SU-DHL-6 (cell line): ENCODE results near the gene ANKRD18B.

ENCODE experiments used
- EZH2phosphoT487 ChIP-seq: fragments of 200-600 bp; sonication (generic), shearing (Covaris generic); conservative IDR thresholded peaks from 2 replicates; pipeline ENCODE4 v1.6.1; 2018; ENCODE audit warnings: mild to moderate bottlenecking, antibody characterized with exemption, low read length, moderate library complexity, mixed read lengths
- TF ChIP-seq, protein P1 (sequence below): fragments of 200-600 bp; sonication (generic); IDR thresholded peaks from one replicate; pipeline ENCODE4 v1.5.1; 2017; ENCODE audit warnings: antibody characterized with exemption, mild to moderate bottlenecking, low read length, moderate library complexity; ENCODE audit not compliant: insufficient read depth, poor library complexity, severe bottlenecking

DNA sequence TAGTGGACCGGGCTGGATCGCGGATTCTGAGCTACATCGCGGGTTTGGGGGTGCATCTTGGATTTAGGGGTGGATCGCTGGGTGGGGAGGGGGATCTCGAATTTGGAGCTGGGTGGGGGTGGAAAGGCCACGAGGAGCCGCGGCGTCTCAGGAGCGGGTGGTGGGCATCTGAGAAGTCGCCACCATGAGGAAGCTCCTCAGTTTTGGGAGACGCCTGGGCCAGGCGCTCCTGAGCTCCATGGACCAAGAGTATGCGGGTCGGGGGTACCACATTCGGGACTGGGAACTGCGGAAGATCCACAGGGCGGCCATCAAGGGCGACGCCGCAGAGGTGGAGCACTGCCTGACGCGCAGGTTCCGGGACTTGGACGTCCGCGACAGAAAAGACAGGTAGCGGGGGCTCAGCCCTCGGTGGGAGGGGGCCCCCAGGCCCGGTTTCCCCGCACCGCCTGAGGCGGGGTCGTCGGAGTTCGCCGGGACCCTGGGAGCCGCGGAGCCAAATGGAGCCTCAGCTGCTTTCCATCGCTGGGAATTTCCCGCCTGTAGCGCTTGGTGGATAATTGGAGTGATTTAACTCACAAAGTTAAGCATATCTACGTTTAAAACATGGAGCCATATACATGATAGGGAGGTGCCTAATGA lies 376 bp downstream of the ANKRD18B start:
- TF ChIP-seq, protein P1, sequence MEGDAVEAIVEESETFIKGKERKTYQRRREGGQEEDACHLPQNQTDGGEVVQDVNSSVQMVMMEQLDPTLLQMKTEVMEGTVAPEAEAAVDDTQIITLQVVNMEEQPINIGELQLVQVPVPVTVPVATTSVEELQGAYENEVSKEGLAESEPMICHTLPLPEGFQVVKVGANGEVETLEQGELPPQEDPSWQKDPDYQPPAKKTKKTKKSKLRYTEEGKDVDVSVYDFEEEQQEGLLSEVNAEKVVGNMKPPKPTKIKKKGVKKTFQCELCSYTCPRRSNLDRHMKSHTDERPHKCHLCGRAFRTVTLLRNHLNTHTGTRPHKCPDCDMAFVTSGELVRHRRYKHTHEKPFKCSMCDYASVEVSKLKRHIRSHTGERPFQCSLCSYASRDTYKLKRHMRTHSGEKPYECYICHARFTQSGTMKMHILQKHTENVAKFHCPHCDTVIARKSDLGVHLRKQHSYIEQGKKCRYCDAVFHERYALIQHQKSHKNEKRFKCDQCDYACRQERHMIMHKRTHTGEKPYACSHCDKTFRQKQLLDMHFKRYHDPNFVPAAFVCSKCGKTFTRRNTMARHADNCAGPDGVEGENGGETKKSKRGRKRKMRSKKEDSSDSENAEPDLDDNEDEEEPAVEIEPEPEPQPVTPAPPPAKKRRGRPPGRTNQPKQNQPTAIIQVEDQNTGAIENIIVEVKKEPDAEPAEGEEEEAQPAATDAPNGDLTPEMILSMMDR = no peak
- no peak for TF ChIP-seq EZH2phosphoT487
